Activated B cell treated with CpG ODN at 0.5 μM for 24 hours (primary cell): ENCODE results near the gene TMEM192. TPM values are rescaled to one million over a fixed set of nuclear protein-coding genes. Genes with fewer than 3 reads are reported as not detected.

Experiments
- ATAC-seq: fragments of 200-7000 bp; cut with Tn5 transposase; one replicate; pipeline ENCODE4 v1.10.0; 2021; ENCODE audit warnings: low read depth, mild to moderate bottlenecking, moderate library complexity
- CTCF ChIA-PET: fragments of 350-600 bp; sonication (Branson Sonifier 250); formaldehyde crosslinking; loops from one replicate; lab custom pipeline; 2021; ENCODE audit warnings: antibody characterized with exemption; lab: Charles Lee
- POLR2A ChIA-PET: fragments of 350-600 bp; sonication (Branson Sonifier 250); formaldehyde crosslinking; loops from one replicate; lab custom pipeline; 2021; ENCODE audit warnings: antibody characterized with exemption; lab: Charles Lee
- DNase-seq: peaks from one replicate; pipeline ENCODE4 v3.0.0; 2022
- H3K27ac Mint-ChIP-seq: one replicate; pipeline ENCODE4 v1.8.0; 2020; ENCODE audit warnings: mixed read lengths
- H3K27me3 Mint-ChIP-seq: one replicate; pipeline ENCODE4 v1.8.0; 2021; ENCODE audit warnings: mixed read lengths
- H3K36me3 Mint-ChIP-seq: one replicate; pipeline ENCODE4 v1.8.0; 2021; ENCODE audit warnings: low read depth, mixed read lengths
- H3K4me1 Mint-ChIP-seq: one replicate; pipeline ENCODE4 v1.8.0; 2021; ENCODE audit warnings: mixed read lengths
- H3K4me3 Mint-ChIP-seq: one replicate; pipeline ENCODE4 v1.8.0; 2020; ENCODE audit warnings: mild to moderate bottlenecking, mixed read lengths
- H3K9me3 Mint-ChIP-seq: one replicate; pipeline ENCODE4 v1.8.0; 2020; ENCODE audit warnings: mixed read lengths
- CTCF ChIP-seq: fragments of 200-600 bp; IDR thresholded peaks from one replicate; pipeline ENCODE4 v1.8.0; 2022; ENCODE audit warnings: antibody characterized with exemption, mild to moderate bottlenecking
- intact Hi-C: fragments of 100-400 bp; cut with micrococcal nuclease; formaldehyde crosslinking; loops from one replicate; pipeline ENCODE4 v1.15.1; 2024
- total RNA-seq: library from RNA; stranded (reverse); gene quantifications from 2 replicates; pipeline ENCODE4 v1.2.3, GENCODE V29; 2022

Gene TMEM192
- total RNA-seq, 1 donor from 2014 or later = 19.3 TPM

GRCh38 chr4:165058666-165059065 is 54.0 kb downstream of the TMEM192 start:
- Mint-ChIP-seq H3K4me3 (no peak overlapping the region), H3K9me3 (no peaks in the 10 kb centered on the region), H3K27ac (no peak overlapping the region), H3K4me1 (no peaks in the 10 kb centered on the region), H3K36me3 (no peaks in the 10 kb centered on the region), H3K27me3 (no peaks in the 10 kb centered on the region)
- ATAC-seq (no peak), DNase-seq (no peak)
- no peak for TF ChIP-seq CTCF
- intact Hi-C loops = no loop called here
- ChIA-PET POLR2A (no interaction called here), CTCF (no interaction called here)

- no peak for ATAC-seq
- Mint-ChIP-seq H3K27ac (no peak overlapping the region), H3K36me3 (no peaks in the 10 kb centered on the region), H3K4me1 (no peaks in the 10 kb centered on the region), H3K27me3 (no peaks in the 10 kb centered on the region), H3K9me3 (no peaks in the 10 kb centered on the region), H3K4me3 (no peak overlapping the region)
- no peak for DNase-seq
- no peak for TF ChIP-seq CTCF
- intact Hi-C loops = no loop called here
- CTCF ChIA-PET = no interaction called here
- POLR2A ChIA-PET = no interaction called here
Measured at GRCh38 chr4:165055601-165056000, 57.1 kb downstream of the TMEM192 start.

DNA sequence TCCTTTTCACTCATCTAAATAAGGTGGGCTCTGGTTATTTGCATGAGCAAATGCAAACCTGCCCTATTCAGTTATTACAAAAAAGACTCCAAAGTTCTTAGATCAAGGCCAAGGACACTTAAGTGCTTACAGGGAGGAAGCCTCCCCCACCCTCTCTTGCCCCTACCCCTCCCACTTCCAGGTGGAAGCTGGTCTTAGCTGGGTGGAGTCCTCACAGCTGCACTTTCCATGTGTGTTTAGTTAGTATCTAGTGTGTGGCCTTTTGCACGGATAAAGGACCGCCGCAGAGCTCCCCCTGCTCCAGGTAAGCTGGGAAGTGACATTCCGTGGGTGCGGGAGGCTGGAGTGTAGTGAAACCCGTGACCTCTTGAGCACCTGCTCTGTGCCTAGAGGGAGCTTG is 59.0 kb downstream of the TMEM192 start, which contains the start of gene TRIM75:
TSS of gene TRIM75 (plus strand) at position 222 of the 400 bp plus-strand sequence. CDS start 5,282 bp downstream, outside the sequence.
- Mint-ChIP-seq H3K9me3 (no peaks in the 10 kb centered on the region), H3K4me3 (no peak within 1 kb of the TSS), H3K4me1 (no peaks in the 10 kb centered on the region), H3K27ac (no peak within 1 kb of the TSS), H3K27me3 (no peaks in the 10 kb centered on the region), H3K36me3 (no peaks in the 10 kb centered on the region)
- ChIA-PET POLR2A (no interaction called here), CTCF (no interaction called here)
- intact Hi-C loops = no loop called here
- no peak for DNase-seq
- no peak for ATAC-seq
- no peak for TF ChIP-seq CTCF

DNA sequence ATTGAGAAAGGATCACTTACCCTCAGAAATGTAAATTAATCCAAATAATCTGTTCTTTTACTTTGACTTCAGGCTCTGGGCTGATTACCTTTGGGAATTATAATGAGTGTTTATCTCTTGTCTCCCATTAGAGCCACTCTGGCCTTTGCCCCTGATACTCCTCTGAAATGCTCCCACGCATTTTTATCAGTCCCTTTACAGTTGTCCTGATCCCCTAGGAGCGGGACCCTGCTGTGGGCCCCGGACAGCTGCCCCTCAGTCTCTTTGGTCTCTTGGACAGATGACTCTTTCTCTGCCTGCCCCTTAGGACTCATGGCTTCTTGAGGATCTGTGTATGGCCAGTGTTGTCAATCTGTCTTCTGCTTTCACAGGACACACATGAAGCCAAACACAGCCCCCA is 60.0 kb downstream of the TMEM192 start:
- no peak for DNase-seq
- intact Hi-C loops = no loop called here
- no peaks in the 10 kb centered on the region for H3K4me1 Mint-ChIP-seq
- TF ChIP-seq CTCF = no peak
- no peak for ATAC-seq
- H3K4me3 Mint-ChIP-seq = no peak overlapping the region
- POLR2A ChIA-PET = no interaction called here
- H3K36me3 Mint-ChIP-seq = no peaks in the 10 kb centered on the region
- no peak overlapping the region for H3K27ac Mint-ChIP-seq
- CTCF ChIA-PET = no interaction called here
- no peaks in the 10 kb centered on the region for H3K27me3 Mint-ChIP-seq
- H3K9me3 Mint-ChIP-seq = no peaks in the 10 kb centered on the region

GRCh38 chr4:165048170-165048569 is 64.5 kb downstream of the TMEM192 start:
- ATAC-seq (no peak), DNase-seq (no peak)
- Mint-ChIP-seq H3K4me1 (no peaks in the 10 kb centered on the region), H3K9me3 (no peaks in the 10 kb centered on the region), H3K27me3 (no peaks in the 10 kb centered on the region), H3K36me3 (no peaks in the 10 kb centered on the region), H3K27ac (no peak overlapping the region), H3K4me3 (no peak overlapping the region)
- intact Hi-C loops = no loop called here
- ChIA-PET POLR2A (no interaction called here), CTCF (no interaction called here)
- TF ChIP-seq CTCF = no peak
